Activated CD8-positive, alpha-beta memory T cell treated with anti-CD3 and anti-CD28 coated beads for 24 hours (primary cell): ENCODE results near the gene EFNB3.
A peak's percentile ranks its signal among the peaks of the same experiment; 100 is the strongest.

Source experiments
- DNase-seq: peaks from one replicate; pipeline ENCODE4 v3.0.0-alpha.2; 2020

The EFNB3 gene

DNA sequence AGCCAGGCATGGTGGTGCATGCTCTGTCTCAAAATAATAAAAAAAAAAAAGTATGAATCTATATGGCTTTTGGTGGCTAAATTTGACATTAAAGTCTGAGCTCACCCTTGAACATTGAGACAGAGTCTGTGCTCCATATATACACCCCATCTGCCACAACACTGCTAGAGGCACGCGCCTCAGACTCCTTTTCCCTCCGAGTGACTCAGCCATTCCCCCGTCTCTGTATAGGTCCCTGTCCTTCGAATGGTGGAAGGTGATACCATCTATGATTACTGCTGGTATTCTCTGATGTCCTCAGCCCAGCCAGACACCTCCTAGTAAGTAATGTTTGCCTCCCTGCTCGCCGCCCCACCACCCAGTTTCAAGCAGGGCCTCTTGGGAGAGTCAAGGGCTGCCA is 4.5 kb upstream of the EFNB3 start:
- DNase-seq: no peak

DNA sequence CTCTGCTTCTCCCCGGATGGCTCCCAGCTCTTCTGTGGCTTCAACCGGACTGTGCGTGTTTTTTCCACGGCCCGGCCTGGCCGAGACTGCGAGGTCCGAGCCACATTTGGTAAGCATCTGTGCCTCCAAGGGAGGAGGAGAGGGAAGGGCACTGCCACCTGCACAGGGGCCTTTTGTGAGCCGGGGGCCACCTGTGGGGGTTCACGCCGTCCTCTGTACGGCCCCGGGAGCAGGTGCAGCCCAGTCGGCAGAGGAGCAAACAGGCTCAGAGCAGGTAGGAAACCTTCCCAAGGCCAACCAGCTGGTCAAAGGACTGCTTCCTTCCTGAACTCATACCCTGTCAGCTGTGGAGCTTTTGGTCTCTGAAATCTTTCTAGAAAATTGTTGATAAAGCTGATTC is 3.3 kb upstream of the EFNB3 start:
- DNase-seq: no peak

DNA sequence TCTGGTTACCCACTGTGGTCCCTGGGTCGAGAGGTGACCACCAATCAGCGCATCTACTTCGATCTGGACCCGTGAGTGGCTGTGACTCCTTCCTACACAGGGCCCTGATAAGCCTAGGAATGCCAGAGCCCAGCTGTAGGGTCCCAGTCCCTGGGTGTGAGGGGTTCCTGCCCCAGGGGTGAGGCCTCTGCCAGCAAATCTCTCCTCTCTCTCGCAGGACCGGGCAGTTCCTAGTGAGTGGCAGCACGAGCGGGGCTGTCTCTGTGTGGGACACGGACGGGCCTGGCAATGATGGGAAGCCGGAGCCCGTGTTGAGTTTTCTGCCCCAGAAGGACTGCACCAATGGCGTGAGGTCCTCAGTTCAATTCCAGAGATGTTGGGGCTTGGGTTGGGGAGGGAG is 2.2 kb upstream of the EFNB3 start:
- DNase-seq: no peak

DNA sequence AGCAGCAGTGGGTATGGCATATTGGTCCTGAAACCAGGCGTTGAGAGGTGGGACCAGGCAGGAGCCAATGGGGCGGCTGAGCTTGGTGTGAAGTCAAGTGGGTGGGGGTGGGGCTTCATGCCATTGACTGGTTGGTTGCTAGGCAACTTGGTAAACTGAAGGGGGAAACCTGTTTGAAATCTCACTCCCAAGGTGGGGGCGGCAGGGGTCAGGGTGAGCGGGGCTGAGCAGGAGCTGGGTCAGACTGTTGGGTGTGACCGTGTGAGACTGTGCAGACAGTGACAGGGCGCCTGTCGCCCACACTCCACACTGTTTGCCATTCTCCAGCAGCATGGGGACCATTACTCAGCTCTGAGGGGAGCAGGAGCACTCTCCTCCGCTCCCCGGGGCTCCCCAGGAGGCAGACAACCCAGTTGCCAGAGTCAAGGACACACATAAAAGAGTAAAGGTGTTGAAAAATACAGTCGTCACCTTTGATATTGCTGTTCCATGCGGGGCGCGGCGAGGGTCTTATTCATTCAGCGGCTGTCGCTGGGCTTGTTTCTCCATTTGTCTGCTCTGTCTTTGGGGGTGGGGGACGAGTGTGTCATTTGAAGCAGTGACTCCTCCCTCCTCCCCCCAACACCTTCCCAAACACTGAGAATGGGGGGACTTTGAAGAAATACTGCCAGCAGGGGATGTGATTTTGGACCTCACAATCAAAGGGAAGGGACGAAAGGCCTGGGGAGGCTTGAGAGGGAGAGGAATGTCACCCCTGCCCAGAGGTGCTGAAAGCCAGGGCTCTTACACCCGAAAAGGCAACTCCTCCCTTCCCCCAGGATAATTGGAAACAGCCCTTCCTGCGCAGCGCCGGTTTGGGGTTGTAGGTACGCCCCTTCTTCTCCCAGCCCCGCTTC is 1.2 kb upstream of the EFNB3 start:
- DNase-seq: no peak

DNA sequence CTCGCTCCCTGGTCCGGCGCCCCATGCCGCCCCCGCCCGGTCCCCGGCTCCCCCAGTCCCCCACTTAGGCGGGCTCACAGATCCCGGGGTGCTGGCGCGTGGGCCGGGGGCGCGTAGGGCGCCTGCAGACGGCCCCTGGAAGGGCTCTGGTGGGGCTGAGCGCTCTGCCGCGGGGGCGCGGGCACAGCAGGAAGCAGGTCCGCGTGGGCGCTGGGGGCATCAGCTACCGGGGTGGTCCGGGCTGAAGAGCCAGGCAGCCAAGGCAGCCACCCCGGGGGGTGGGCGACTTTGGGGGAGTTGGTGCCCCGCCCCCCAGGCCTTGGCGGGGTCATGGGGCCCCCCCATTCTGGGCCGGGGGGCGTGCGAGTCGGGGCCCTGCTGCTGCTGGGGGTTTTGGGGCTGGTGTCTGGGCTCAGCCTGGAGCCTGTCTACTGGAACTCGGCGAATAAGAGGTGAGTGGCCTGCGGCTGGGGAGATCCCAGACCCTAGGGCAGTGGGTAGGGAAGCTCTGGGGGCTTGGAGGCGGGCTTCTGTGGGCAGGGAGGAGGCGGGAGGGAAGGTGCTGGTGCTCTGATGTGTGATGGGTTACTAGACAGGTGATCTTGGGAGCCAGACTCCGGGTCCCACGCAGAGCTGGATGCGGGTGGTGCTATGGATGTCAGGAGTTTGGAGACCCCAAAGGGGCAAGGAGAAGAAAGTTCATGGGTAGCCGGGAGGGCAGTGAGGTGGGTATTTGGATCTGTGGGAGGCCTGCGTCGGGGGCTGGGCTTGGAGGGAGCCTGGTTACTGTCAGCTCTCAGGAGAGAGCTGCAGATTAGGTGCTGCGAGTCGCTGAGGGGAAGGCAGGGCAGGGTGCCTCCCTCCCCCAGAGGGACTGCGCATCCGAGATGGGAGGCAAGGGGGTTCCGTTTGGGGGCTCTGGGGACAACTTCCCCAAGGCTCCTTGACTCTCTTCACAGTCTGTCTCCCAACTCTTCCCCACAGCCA is 560 bp downstream of the EFNB3 start:
- DNase-seq: no peak

DNA sequence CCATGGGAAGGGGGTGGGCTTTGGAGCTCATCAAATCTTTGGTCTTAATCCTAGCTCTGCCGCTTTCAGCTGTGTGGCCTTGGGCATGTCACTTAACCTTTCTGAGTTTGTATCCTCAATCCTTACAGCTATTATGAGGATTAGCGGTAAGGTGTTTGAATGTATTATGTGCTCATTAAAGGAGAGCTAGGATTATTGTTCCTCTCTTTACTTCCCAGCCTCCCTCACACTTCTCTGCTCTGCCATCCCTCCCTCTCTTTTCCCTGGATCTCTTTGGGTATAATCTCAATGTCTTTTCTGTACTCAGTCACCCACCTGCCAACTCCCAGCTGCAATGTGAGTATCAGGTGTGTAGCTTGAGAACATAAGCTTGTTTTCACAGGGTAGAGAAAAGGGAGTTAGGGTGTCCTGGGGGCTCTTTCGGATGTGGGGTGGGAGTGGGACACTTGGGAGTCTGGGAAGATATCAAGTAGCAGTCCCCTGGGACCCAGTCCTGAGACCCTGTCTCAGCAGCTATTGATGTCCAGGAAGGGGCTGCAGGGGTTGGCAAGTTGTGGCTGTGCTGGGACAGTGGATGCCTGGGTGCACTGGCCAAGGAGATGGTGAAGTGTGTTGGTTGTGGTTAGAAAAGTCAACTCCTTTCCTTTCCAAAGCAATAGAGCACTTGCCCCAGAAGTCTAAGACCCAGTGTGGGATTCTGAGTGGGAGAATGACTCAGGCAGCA is 1.8 kb downstream of the EFNB3 start:
- DNase-seq: no peak

DNA sequence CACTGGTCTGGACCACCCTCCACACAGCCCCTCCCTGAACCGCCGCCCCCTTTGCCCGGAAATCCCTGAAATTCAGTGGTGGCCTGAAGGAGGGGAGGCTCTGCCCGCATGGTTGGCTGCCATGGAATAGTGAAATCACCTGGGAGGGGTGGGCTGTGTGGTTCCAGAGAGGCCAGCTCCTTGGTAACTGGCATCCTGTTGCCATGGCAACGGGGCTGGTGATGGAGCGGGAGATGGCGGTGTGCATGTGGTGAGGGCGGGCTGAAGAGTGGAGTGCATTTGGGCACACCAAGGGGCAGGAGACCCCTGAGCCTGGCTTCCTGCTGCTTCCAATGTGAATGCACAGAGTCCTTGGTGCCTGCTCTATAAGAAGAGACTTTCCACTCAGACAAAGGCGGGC is 2.4 kb downstream of the EFNB3 start:
- no peak for DNase-seq

DNA sequence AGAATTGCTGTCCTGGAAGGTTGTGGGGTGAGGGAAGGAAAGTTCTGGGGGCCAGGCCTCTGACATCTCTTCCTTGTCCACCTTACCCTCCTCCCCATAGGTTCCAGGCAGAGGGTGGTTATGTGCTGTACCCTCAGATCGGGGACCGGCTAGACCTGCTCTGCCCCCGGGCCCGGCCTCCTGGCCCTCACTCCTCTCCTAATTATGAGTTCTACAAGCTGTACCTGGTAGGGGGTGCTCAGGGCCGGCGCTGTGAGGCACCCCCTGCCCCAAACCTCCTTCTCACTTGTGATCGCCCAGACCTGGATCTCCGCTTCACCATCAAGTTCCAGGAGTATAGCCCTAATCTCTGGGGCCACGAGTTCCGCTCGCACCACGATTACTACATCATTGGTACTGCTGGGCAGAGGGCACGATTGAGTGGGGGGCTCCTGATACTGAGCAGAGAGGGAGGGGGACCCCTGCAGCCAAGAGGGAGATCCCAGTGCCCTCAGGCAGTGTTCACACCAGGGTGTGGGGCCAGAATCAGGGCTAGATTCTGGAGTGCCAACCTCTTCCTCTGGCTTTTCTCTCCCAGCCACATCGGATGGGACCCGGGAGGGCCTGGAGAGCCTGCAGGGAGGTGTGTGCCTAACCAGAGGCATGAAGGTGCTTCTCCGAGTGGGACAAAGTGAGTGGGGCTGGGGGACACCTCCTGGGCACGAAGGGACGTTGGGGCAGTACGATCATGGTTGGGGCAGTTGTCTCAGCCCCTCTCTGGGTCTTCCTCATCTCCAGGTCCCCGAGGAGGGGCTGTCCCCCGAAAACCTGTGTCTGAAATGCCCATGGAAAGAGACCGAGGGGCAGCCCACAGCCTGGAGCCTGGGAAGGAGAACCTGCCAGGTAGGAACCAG is 3.1 kb downstream of the EFNB3 start:
- DNase-seq: no peak

DNA sequence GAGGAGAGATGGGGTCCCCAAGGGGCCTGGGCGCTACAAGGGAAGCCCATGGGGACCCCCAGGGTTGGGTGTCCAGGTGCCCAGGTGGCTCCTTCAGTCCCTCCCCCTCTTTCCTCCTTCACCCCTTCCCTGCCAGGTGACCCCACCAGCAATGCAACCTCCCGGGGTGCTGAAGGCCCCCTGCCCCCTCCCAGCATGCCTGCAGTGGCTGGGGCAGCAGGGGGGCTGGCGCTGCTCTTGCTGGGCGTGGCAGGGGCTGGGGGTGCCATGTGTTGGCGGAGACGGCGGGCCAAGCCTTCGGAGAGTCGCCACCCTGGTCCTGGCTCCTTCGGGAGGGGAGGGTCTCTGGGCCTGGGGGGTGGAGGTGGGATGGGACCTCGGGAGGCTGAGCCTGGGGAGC is 4.0 kb downstream of the EFNB3 start:
- DNase-seq: no peak

DNA sequence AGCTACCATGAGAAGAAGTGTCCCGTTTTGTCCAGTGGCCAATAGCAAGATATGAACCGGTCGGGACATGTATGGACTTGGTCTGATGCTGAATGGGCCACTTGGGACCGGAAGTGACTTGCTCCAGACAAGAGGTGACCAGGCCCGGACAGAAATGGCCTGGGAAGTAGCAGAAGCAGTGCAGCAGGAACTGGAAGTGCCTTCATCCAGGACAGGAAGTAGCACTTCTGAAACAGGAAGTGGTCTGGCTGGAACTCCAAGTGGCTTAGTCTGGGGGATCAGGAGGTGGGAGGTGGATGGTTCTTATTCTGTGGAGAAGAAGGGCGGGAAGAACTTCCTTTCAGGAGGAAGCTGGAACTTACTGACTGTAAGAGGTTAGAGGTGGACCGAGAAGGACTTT is 5.3 kb downstream of the EFNB3 start:
- DNase-seq: no peak

DNA sequence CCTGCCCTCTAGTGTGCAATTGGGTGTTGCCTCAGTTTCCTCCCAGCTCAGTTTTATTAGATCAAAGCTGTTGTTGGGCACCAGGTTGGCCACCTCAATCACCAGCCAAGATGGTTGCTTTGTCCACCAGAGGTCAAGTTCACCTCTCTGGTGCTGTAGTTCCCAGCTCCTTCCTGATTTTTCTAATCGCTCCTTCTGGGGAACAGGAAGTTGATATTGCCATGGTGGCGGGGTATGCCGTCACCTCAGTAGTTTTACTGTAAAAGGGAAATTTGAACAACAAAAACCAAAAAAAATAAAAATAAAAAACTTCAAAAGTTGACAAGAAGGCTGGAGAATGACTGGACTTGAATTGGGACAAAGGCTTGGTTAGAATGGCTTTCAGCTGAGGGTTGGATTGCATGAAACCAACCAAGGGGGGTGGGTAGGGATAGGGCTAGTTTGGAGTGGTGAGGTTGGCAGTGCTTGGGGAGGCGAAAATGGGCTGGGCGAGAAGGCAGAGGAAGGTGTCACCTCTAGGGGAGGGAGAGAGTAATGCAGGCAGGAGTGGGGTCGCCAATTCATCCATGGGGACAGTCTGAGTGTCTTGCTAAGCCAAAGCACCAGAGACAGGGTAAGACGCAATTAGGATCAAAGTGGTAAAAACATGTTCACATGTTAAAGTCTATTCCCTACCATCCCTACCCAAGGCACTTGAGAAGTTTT is 6.2 kb downstream of the EFNB3 start:
- DNase-seq: no peak

DNA sequence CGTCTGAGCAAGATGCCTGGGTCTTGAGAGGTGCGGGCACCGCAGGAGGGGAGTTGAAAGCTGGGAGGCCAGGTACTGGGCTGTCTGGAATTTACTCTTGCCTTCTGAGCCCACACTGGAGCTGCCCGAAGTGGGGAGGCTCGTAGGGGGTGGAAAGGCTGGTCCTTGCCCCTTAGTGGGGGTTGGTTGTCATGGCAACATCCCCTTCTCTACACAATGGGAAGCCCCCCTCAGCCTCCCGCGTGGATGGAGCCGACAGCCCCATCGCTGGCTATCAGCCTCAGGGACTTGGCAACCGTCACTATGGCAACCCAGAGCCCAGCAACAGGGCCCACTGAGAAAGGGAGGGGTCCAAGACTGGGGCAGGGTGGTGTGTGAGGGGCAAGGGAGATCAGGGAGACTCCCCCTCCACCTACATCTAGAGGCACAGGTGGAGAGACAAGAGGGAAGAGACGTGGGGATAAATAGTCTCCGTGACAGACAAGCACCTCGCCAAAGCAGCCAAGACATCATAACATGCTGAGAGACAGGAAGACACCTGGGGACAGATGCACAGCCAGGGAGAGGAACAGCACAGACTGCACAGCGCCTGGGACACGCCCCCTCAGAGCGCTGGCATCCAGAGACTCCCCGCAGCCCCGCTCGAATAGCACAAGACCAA is 7.2 kb downstream of the EFNB3 start:
- DNase-seq: no peak

DNA sequence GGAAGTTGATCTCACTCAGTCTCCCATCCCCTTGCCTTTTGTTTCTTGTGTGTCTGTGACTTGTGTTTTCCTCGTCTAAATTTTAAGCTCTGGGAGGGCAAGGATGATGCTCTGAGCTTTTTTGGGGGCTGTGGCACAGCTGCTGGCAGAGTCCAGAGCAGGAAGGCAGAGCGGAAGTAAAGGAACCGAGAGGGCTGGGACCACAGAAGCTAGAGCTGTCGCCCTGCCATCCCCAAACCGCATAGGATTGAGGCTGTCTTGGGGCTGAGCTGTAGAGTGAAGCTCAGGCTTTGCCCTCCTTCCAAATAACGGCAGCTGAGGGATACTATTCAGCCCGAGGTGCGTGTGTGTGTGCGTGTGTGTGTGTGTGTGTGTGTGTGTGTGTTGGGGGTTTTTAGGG is 8.8 kb downstream of the EFNB3 start:
- no peak for DNase-seq

DNA sequence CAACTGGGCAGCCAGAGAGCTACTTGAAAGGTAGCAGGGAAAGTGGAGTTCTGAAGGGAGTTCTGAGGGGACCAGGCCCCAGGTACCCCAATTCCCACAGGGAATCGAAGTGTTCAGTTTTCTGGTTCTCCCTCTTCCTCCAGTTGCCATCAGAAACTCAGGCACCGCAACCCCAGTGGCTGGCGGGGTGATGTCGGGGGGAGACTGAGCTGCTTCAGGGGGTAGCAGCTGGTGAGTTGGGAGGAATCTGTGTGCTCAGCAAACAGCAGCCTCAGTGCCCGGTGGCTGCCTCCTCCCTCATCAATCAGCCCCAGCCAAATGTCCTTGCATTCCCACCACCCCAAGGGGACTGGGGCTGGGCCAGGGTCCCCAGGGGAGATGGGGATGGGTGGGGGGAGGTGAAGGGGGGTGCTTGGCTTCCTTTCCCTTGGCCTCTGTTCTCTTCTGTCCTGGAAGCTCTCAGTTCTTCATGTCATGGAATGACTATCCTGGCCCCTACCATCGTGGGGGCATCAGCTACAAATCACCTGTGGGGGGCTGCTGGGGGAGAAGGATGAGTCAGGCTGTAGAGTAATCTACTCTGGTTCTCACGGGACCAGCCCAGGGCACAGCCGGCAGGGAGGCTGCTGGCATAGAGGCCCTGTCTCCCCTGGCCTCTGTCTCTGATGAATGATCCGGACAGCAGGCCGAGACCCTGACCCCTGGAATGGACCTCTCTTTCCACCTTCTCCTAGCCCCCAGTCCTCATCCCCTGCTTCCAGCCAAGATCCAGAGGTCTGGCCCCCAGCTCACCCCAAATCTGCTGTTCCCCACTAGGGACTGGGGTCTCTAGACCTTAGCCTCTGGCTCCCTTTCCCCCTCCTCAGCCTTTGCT is 10.0 kb downstream of the EFNB3 start:
- DNase-seq: no peak

DNA sequence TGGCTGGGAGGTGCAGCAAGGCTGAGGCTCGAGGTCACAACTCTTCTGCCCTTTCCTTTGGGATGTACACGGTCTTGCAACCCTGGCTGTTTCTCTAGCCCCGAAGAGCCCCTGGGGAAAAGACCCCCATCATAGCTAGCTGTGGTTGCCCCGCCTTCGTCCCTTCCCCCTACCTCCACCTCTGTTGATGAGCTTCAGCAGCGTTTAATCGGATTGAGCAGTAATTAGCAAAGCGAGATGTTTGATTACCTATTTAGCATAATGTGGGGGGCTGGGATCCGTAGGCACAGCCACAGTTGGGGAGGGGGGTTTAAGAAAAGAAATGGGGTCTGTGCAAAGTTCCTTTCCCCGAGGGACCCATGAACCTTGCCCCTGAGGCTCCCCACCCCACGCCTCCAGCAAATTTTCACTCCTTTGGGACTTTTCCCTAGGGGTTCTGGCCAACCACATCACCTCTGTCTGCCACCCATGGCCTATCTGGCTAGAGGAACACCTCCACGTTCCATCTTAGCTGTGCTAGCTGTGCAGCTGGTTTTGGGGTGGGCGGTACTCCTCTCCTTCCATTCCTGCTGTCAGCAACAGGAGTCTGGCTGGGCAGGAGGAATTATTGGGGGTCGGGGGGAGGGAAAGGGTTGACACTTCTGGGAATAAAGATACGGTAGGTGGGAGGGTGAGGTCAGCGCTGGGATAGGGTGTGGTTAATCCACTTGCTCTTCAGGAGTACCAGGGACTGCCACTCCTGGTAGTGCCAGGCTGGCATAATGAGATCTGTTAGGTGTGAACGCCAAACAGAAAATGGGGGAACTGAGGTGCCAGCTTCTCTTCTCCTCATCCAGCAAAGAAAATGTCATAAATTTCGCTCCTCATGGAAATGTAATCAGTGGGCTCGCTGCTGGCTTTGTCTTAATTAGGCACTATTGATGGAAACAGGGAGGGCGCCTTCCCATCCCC is 11.2 kb downstream of the EFNB3 start:
- no peak for DNase-seq

DNA sequence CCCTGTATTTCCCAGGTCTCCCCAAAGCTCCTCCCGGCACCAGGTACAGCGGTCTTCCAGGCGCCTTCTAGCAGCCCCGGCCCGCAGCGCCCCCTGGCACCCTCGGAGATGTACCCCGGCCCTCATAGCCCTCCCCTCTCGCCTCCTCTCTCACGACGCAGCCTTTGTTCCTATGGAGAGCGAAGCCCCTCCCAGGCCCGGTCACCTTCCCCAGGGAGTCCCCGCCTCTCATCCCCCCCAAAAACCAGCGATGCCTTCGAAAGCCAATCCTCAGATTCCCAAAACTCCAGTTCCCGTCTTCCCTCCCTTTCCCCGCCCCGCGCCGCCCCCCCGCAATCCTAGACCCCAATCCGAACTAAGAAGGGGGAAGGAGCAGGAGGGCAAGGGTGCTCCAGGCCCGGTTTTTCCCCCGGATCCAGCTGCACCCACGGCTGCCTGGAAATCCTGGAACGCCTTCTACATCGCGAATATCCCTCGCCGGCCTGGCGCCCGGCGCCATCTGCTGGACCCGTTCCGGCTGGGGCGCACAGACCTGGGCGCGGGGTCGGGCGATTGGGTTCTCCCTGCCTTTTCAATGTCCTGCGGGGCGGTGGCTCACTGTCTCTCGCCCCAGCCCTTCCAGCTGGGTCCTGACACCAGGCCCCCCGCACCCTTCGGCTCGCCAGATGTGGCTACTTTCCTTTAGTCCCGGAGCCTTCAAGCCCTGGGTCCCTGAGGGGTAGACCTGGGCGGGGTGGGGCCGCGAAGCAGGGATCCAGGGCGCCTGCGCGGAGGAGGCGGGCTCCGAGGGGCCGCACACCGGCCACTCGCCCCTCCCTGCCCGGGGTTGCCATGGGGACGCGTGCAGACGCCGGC is 12.1 kb downstream of the EFNB3 start, which contains the start of gene DNAH2:
Gene DNAH2 (plus strand): TSS at position 844 of the 855 bp plus-strand sequence. CDS start 1,991 bp downstream, outside the sequence.
- DNase-seq: peak; percentile 84

DNA sequence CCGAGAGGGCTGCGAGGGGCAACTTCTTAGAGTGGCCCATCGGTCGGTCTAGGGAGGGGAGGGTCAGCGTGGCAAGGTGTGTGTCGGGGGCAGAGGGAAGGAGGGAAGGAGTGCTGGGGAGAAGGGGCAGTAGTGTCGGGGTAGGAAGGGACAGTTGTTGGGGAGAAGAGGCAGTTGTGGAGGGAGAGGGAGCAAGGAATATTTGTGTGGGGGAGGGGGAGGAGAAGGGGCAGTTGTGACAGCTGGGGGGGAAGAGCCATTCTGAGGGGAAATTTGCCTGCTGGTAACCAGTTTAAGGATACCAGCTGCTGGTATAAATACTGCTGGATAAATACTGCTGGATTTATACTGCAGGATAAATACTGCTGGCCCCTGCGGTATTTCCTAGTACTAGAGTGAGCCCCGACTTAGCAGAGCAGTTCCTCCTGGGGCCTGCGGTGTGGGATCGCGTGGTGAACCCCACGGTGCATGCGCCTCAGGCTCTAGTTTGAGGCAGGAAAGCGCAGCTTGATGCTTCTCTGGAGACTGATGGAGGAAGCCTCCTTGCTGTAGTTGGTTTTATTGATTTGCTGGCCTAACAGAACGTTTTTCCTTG is 12.9 kb downstream of the EFNB3 start:
- no peak for DNase-seq
